AG04449 (cell line): ENCODE data around the gene RPL37A.

Source experiments
- CTCF ChIA-PET: fragments of 350-600 bp; formaldehyde crosslinking; extraction: SDS; loops from one replicate; lab custom pipeline; 2021; ENCODE audit warnings: antibody characterized with exemption; lab: Yijun Ruan, JAX
- POLR2A ChIA-PET: fragments of 400-600, 350-600 bp; formaldehyde crosslinking; extraction: SDS; loops from one replicate; lab custom pipeline; 2020; ENCODE audit warnings: antibody characterized with exemption, inconsistent platforms; lab: Yijun Ruan, JAX
- DNase-seq: peaks from one replicate; pipeline ENCODE4 v3.0.0-alpha.2; 2010; ENCODE audit warnings: low read depth, low spot score
- H3K4me3 ChIP-seq: 2 replicates; pipeline ENCODE4 v1.5.1; 2011; ENCODE audit warnings: low read depth, mild to moderate bottlenecking, control low read depth, low read length
- CTCF ChIP-seq: IDR thresholded peaks from one replicate; pipeline ENCODE4 v1.5.1; 2011; ENCODE audit warnings: mild to moderate bottlenecking, moderate library complexity, low read length, control low read depth, inconsistent platforms; ENCODE audit not compliant: insufficient read depth; ENCODE audit errors: missing control alignments

The RPL37A gene

GRCh38 chr2:216525972-216526371 is 27.3 kb downstream of the RPL37A start:
- no peak for DNase-seq
- H3K4me3 ChIP-seq, result no peak overlapping the region
- TF ChIP-seq CTCF, result no peak
- POLR2A ChIA-PET, result no interaction called here
- CTCF ChIA-PET, result interaction anchor here (1.1 to 15.8 kb wide), 4 partner anchors 8 to 134 kb away, joined by 3 to 1277 read pairs (median 27); no protein-coding TSS in a partner anchor

GRCh38 chr2:216526939-216527338 is 28.3 kb downstream of the RPL37A start:
- TF ChIP-seq CTCF, result no peak
- ChIA-PET CTCF (interaction anchor here (1.7 to 15.8 kb wide), 3 partner anchors 9 to 134 kb away, joined by 3 to 1277 read pairs (median 51); no protein-coding TSS in a partner anchor), POLR2A (no interaction called here)
- no peak for DNase-seq
- no peak overlapping the region for H3K4me3 ChIP-seq

- POLR2A ChIA-PET, result no interaction called here
- CTCF ChIA-PET, result interaction anchor here (6.4 to 15.8 kb wide), 2 partner anchors 10 to 133 kb away, joined by 51 to 1277 read pairs; no protein-coding TSS in a partner anchor
- TF ChIP-seq CTCF, result no peak
- no peak overlapping the region for H3K4me3 ChIP-seq
- DNase-seq, result no peak
Measured at GRCh38 chr2:216527600-216527999, 29.0 kb downstream of the RPL37A start.

- H3K4me3 ChIP-seq, result no peak overlapping the region
- CTCF ChIA-PET, result interaction anchor here (0.9 to 5.0 kb wide), 4 partner anchors 10 to 978 kb away, joined by 3 to 43 read pairs (median 14); no protein-coding TSS in a partner anchor
- no peak for TF ChIP-seq CTCF
- no peak for DNase-seq
- POLR2A ChIA-PET, result interaction anchor here (0.7 kb wide), 1 partner anchor 1411 kb away, joined by 3 read pairs; no protein-coding TSS in a partner anchor
Measured at GRCh38 chr2:216532562-216532961, 33.9 kb downstream of the RPL37A start.

GRCh38 chr2:216533609-216534008 is 35.0 kb downstream of the RPL37A start:
- POLR2A ChIA-PET, result no interaction called here
- no peak for TF ChIP-seq CTCF
- CTCF ChIA-PET, result interaction anchor here (2.4 to 5.0 kb wide), 3 partner anchors 11 to 133 kb away, joined by 12 to 43 read pairs (median 15); no protein-coding TSS in a partner anchor
- H3K4me3 ChIP-seq, result no peak overlapping the region
- no peak for DNase-seq

- POLR2A ChIA-PET, result no interaction called here
- CTCF ChIA-PET, result interaction anchor here (3.8 to 5.0 kb wide), 2 partner anchors 17 to 132 kb away, joined by 15 to 43 read pairs; no protein-coding TSS in a partner anchor
- TF ChIP-seq CTCF, result no peak
Measured at GRCh38 chr2:216534809-216535208, 36.2 kb downstream of the RPL37A start.

More at GRCh38 chr2:216534809-216535208, 36.2 kb downstream of the RPL37A start:
- H3K4me3 ChIP-seq, result no peak overlapping the region
- no peak for DNase-seq
